HAP-1 (cell line): Measurements from ENCODE around the gene MPND.

Experiments
- DNase-seq, 2 experiments: peaks; one replicate each; pipeline ENCODE4 v3.0.0-alpha.2; 2016 to 2020; ENCODE audit warnings: low spot score in 2 of 2
- H3K27me3 ChIP-seq: fragments of 250-450 bp; sonication (Bioruptor Pico); 2 replicates; pipeline ENCODE4 v1.5.1; 2020; ENCODE audit warnings: low read depth, mild to moderate bottlenecking, moderate library complexity
- H3K36me3 ChIP-seq: fragments of 250-450 bp; sonication (Bioruptor Pico); replicated peaks from 2 replicates; pipeline ENCODE4 v1.5.1; 2020; ENCODE audit warnings: mild to moderate bottlenecking
- H3K4me1 ChIP-seq: fragments of 250-450 bp; sonication (Bioruptor Pico); 2 replicates; pipeline ENCODE4 v1.5.1; 2020; ENCODE audit warnings: mild to moderate bottlenecking
- H3K4me3 ChIP-seq: fragments of 250-450 bp; sonication (Bioruptor Pico); 2 replicates; pipeline ENCODE4 v1.5.1; 2020; ENCODE audit warnings: mild to moderate bottlenecking, moderate library complexity
- H3K9me3 ChIP-seq: fragments of 250-450 bp; sonication (Bioruptor Pico); 2 replicates; pipeline ENCODE4 v1.5.1; 2020; ENCODE audit warnings: mild to moderate bottlenecking, moderate library complexity
- in situ Hi-C: fragments of 300-500 bp; cut with MboI; formaldehyde crosslinking; loops from 3 replicates; pipeline ENCODE4 v1.14.3; 2020; ENCODE audit warnings: low sequenced_read_pairs, inconsistent platforms, mixed read lengths

The MPND gene

DNA sequence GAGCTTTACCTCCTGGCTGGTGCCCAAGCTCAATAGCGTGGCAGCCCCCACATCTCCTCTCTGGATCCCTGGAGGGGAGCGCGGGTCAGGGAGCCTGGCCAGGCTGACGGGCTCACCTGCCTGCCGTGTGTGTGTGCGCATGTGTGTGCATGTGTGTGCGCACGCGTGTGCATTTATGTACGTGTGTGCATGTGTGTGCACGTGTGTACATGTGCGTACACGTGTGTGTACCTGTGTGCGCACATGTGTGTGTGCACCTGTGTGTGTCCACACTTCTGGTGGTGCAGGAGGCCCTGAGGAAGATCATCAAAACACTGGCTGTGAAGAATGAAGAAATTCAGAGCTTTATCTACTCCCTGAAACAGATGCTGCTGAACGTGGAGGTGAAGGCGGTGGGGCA is 37.7 kb upstream of the MPND start:
- Histone ChIP-seq H3K27me3 (no peaks in the 10 kb centered on the region), H3K36me3 (peaks cover 10% of the 10 kb centered on the region), H3K4me3 (no peak overlapping the region), H3K4me1 (no peaks in the 10 kb centered on the region), H3K9me3 (no peaks in the 10 kb centered on the region)
- in situ Hi-C loops, result no loop called here
- no peak for DNase-seq

DNA sequence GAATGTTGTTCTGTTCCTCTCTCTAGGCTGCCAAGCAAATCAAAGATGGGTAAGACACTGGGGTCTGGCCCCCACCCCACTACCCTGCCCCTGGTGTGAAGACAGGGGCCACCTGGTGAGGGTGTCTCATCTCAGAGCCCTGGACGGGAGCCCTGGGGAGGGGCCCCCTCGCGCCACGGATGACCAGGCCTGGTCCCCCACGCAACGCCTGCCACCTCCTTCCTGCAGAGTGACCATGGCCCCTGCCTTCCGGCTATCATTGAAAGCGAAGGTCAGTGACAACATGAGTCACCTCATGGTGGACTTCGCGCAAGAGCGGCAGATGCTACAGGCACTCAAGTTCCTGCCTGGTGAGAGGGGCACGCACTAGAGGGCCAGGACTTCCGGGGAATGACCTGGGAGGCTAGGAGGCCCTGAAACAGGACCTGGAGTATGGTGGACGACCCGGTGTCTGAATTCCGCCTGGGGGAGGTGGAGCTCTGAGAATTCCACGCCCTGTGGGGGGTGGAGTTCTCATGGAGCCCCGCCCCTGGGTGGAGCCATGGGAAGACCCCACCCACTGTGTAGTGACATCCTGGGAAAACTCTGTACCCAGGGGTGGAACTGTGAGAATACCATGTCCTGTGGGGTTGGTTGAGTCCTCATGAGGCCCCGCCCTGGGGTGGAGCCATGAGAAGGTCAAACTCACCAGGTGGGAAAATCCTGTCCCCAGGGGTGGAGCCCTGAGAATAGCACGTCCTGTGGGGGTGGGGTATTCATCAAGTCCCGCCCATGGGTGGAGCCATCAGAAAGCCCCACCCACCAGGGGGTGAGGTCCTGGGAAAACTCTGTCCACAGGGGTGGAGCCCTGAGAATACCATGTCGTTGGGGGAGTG is 32.9 kb upstream of the MPND start:
- DNase-seq, result peak in 1 of 2 experiments; percentile 61
- H3K4me1 ChIP-seq, result no peaks in the 10 kb centered on the region
- H3K36me3 ChIP-seq, result peaks cover 13% of the 10 kb centered on the region
- in situ Hi-C loops, result no loop called here
- no peaks in the 10 kb centered on the region for H3K9me3 ChIP-seq
- no peaks in the 10 kb centered on the region for H3K27me3 ChIP-seq
- no peak overlapping the region for H3K4me3 ChIP-seq

DNA sequence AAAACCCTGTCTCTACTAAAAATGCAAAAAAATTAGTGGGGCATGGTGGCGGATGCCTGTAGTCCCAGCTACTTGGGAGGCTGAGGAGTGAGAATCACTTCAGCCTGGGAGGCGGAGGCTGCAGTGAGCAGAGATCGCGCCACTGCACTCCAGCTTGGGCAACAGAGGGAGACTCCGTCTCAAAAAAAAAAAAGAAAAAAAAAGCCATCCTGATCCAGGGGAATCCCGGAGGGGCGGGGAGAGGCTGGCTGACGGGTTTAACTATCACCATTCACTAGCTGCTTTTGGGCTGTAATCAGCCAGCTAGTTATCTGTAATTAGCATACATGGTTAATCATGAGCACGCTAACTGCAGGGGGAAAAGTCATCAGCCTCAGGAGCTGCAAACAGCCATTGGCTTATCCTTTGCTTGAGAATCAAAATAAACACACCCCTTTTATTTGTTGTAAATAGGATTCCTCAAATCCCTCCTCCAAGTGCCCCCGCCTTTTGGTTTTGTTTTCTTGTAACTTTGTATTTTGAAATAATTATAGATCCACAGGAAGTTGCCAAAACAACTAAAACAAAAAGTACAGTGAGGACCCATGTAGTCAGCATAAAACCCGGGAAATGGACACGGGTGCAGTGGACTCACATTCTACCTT is 29.4 kb upstream of the MPND start:
- H3K4me3 ChIP-seq, result no peak overlapping the region
- H3K9me3 ChIP-seq, result no peaks in the 10 kb centered on the region
- H3K36me3 ChIP-seq, result peaks cover 21% of the 10 kb centered on the region
- no peak for DNase-seq
- H3K27me3 ChIP-seq, result no peaks in the 10 kb centered on the region
- in situ Hi-C loops, result no loop called here
- no peaks in the 10 kb centered on the region for H3K4me1 ChIP-seq

GRCh38 chr19:4316956-4317355 is 26.4 kb upstream of the MPND start:
- H3K9me3 ChIP-seq, result no peaks in the 10 kb centered on the region
- peaks cover 12% of the 10 kb centered on the region for H3K36me3 ChIP-seq
- H3K4me3 ChIP-seq, result no peak overlapping the region
- H3K4me1 ChIP-seq, result no peaks in the 10 kb centered on the region
- H3K27me3 ChIP-seq, result no peaks in the 10 kb centered on the region
- in situ Hi-C loops, result no loop called here
- no peak for DNase-seq

DNA sequence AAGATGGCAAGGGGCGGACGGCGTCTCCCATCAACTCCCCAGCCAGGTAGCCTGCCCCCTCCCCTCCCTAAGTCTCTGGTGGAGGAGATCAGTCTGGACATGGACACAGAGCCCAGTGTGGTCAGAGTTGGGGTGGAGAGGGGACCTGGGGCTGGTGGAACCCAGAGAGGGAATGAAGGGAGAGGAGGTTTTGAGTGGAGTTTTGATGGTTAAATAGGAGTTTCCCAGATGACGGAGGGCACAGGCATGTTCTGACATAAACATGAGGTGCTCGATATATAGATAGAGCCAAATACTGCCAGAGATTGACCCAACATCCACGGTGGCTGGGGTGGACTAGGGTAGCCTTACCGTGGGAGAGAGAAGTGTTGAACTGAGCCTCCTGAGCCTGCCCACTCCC is 24.9 kb upstream of the MPND start:
- in situ Hi-C loops, result no loop called here
- DNase-seq, result no peak

DNA sequence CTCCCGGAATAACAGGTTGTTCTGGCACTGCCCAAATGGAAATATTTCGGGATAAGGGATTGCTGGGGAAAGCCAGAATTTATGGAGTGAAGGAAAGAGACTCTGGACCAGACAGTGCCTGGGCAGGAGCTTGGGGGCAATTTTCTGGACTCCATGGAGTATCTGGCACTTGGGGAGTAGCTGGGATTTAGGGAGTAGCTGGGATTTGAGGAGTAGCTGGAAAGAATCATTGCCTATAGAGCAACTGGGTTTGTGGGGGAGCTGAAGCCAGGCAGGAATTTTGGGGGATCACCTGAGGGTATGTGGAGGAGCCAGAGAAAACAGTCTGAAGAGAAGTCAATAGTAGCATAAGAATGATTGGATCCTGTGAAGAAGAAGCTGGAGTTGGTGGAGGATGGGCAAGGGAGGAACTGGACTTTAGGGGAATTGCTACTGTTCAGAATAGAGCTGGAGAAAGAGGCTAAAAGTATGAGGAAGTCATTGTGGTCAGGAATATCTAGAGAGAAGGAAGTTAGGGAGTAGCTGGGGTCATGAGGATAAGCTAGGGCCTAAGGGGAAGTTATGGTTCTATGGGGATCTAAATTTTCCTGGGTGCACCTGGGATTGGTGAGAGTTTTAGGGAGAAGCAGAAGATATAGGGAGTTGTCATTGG is 24.2 kb upstream of the MPND start:
- no peaks in the 10 kb centered on the region for H3K9me3 ChIP-seq
- peaks cover 12% of the 10 kb centered on the region for H3K36me3 ChIP-seq
- no peaks in the 10 kb centered on the region for H3K4me1 ChIP-seq
- DNase-seq, result no peak
- no peak overlapping the region for H3K4me3 ChIP-seq
- in situ Hi-C loops, result no loop called here
- H3K27me3 ChIP-seq, result no peaks in the 10 kb centered on the region

More for the DNA sequence above, 24.9 kb upstream of the MPND start:
- no peak overlapping the region for H3K4me3 ChIP-seq
- H3K36me3 ChIP-seq, result peaks cover 12% of the 10 kb centered on the region
- no peaks in the 10 kb centered on the region for H3K9me3 ChIP-seq
- H3K4me1 ChIP-seq, result no peaks in the 10 kb centered on the region
- H3K27me3 ChIP-seq, result no peaks in the 10 kb centered on the region

DNA sequence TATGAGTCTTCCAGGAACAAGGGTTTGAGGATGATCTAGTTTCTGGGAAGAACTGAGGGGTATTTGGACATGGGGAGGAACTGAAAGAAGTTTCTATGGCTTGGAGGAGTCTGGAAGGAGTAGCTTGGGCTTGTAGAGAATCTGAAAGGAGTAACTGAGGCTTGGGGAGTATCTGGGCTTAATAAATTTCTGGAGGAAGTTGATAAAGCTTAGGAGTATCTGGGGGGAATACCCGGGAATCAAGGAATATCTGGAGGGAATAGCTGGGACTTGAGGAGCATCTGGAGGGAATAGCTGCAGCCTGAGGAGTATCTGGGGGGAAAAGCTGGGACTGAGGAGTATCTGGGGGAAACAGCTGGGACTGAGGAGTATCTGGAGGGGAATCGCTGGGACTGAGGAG is 22.9 kb upstream of the MPND start:
- Histone ChIP-seq H3K9me3 (no peaks in the 10 kb centered on the region), H3K36me3 (peaks cover 12% of the 10 kb centered on the region), H3K4me1 (no peaks in the 10 kb centered on the region), H3K4me3 (no peak overlapping the region), H3K27me3 (no peaks in the 10 kb centered on the region)
- in situ Hi-C loops, result no loop called here
- no peak for DNase-seq

- no peak overlapping the region for H3K4me3 ChIP-seq
- no peaks in the 10 kb centered on the region for H3K9me3 ChIP-seq
- DNase-seq, result no peak
- no peaks in the 10 kb centered on the region for H3K36me3 ChIP-seq
- no peaks in the 10 kb centered on the region for H3K27me3 ChIP-seq
- peaks cover 7% of the 10 kb centered on the region for H3K4me1 ChIP-seq
- in situ Hi-C loops, result no loop called here
These were observed 20.3 kb upstream of the MPND start for GRCh38 chr19:4322942-4323665.

GRCh38 chr19:4323692-4324091 is 19.7 kb upstream of the MPND start:
- in situ Hi-C loops, result no loop called here
- Histone ChIP-seq H3K36me3 (no peaks in the 10 kb centered on the region), H3K4me1 (peaks cover 7% of the 10 kb centered on the region), H3K27me3 (no peaks in the 10 kb centered on the region), H3K9me3 (no peaks in the 10 kb centered on the region), H3K4me3 (no peak overlapping the region)
- DNase-seq, result no peak

GRCh38 chr19:4324228-4324627 is 19.1 kb upstream of the MPND start:
- no peak for DNase-seq
- Histone ChIP-seq H3K4me1 (peaks cover 7% of the 10 kb centered on the region), H3K9me3 (no peaks in the 10 kb centered on the region), H3K4me3 (no peak overlapping the region), H3K36me3 (no peaks in the 10 kb centered on the region), H3K27me3 (no peaks in the 10 kb centered on the region)
- in situ Hi-C loops, result no loop called here

GRCh38 chr19:4326215-4326836 is 17.0 kb upstream of the MPND start:
- Histone ChIP-seq H3K4me1 (peaks cover 7% of the 10 kb centered on the region), H3K9me3 (no peaks in the 10 kb centered on the region), H3K36me3 (no peaks in the 10 kb centered on the region), H3K27me3 (no peaks in the 10 kb centered on the region), H3K4me3 (peak overlapping the region; percentile 17)
- in situ Hi-C loops, result no loop called here
- DNase-seq, result no peak

GRCh38 chr19:4326837-4327251 is 16.5 kb upstream of the MPND start:
- Histone ChIP-seq H3K4me1 (peaks cover 7% of the 10 kb centered on the region), H3K9me3 (no peaks in the 10 kb centered on the region), H3K27me3 (no peaks in the 10 kb centered on the region), H3K36me3 (no peaks in the 10 kb centered on the region), H3K4me3 (peak overlapping the region; percentile 17)
- peak in 1 of 2 experiments; percentile 72 for DNase-seq
- in situ Hi-C loops, result no loop called here

GRCh38 chr19:4327252-4327876 is 16.0 kb upstream of the MPND start:
- H3K4me3 ChIP-seq, result peak overlapping the region; percentile 17
- in situ Hi-C loops, result no loop called here
- peak; percentile 46 to 94 for DNase-seq

More at GRCh38 chr19:4327252-4327876, 16.0 kb upstream of the MPND start:
- no peaks in the 10 kb centered on the region for H3K9me3 ChIP-seq
- H3K27me3 ChIP-seq, result no peaks in the 10 kb centered on the region
- peaks cover 7% of the 10 kb centered on the region for H3K4me1 ChIP-seq
- no peaks in the 10 kb centered on the region for H3K36me3 ChIP-seq
